Left hindlimb (tissue), 1 donor: ENCODE data around the gene AMPD3.
"Not testable (repeated sequence)": the region's sequence is repeated elsewhere in the genome, so short reads cannot be mapped to it uniquely, and the experiment has no call there.

Experiments used
- DNase-seq: peaks from one replicate; pipeline ENCODE4 v3.0.0-alpha.2; 2018

AMPD3 gene

GRCh38 chr11:10454878-10455631 lies at the start of gene AMPD3:
Gene AMPD3, plus strand, starts transcription at chr11:10455264. Its CDS starts 6,256 bp downstream, at chr11:10461520.
- peak; percentile 63 for DNase-seq

GRCh38 chr11:10405865-10406592 lies 49.0 kb upstream of the AMPD3 start:
- peak; percentile 76 for DNase-seq

DNA sequence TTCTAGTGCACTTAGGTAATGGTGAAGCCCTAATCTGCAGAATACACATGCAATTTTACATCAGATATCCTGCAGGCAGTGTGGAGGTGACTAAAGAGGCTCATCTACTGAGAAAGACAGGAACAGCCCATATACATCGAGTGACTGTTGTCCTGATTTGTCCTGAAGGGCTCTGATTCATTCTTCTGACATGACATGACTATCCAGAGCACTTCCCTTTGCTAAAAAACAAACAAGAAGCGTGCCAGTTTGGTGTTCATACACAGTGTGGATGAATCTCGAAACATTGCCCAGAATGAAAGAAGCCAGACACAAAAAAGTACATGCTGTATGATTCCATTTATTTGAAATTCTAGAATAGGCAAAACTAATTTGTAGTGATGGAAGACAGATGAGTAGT lies 48.0 kb upstream of the AMPD3 start:
- no peak for DNase-seq

- DNase-seq = no peak
Measured at GRCh38 chr11:10407749-10408685, 47.0 kb upstream of the AMPD3 start.

- DNase-seq = no peak
Measured at GRCh38 chr11:10409207-10409661, 45.8 kb upstream of the AMPD3 start.

GRCh38 chr11:10410106-10410843 lies 44.8 kb upstream of the AMPD3 start:
- no peak for DNase-seq

DNA sequence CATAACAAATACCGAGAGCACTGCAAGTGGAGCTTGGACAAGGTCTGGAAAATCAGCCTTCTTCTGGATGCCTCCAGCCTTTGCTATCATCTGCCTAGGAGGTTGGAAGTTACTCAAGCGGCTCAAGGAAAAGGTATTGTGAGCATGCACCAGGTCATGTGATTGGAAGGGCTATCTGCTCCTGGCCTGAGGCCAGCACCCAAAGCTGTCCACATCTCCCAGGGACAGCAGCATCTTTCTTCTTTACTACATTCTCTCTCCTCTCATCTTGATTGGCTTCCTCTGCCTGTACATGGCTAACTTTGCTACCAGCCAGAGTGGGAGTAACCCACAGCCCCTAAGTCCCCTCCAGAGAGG lies 44.2 kb upstream of the AMPD3 start:
- no peak for DNase-seq

DNA sequence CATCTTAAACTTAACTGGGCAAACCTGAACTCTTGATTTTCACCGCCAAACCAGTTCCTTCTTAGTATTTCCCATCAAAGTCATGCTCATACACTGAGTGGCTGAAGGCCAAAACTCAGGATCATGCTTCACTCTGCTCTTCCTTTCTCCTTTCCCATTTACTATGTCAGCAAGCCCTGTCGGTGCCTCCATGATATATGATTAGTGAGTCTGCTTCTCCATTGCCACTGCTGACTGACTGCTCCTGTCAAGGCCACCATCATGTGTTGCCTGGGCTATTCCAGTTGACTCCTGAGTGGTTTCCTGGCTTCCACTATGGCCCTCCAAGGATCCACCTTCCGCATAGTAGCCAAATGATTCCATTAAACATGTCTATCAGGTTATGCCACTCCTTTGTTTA lies 42.8 kb upstream of the AMPD3 start:
- no peak for DNase-seq

DNA sequence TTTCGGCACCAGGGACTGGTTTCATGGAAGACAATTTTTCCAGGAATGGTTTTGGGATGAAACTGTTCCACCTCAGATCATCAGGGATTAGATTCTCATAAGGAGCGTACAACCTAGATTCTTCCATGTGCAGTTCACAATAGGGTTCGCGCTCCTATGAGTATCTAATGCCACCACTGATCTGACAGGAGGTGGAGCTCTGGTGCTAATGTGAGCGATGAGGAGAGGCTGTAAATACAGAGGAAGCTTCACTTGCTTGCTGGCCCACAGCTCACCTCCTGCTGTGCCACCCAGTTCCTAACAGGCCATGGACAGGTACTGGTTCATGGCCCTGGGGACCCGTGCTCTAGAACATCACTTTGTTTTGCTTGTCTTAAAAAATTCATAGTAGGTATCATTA lies 41.8 kb upstream of the AMPD3 start:
- no peak for DNase-seq

- no peak for DNase-seq
Measured at GRCh38 chr11:10414181-10414580, 40.9 kb upstream of the AMPD3 start.

GRCh38 chr11:10414659-10415058 lies 40.4 kb upstream of the AMPD3 start:
- DNase-seq = peak; percentile 81

DNA sequence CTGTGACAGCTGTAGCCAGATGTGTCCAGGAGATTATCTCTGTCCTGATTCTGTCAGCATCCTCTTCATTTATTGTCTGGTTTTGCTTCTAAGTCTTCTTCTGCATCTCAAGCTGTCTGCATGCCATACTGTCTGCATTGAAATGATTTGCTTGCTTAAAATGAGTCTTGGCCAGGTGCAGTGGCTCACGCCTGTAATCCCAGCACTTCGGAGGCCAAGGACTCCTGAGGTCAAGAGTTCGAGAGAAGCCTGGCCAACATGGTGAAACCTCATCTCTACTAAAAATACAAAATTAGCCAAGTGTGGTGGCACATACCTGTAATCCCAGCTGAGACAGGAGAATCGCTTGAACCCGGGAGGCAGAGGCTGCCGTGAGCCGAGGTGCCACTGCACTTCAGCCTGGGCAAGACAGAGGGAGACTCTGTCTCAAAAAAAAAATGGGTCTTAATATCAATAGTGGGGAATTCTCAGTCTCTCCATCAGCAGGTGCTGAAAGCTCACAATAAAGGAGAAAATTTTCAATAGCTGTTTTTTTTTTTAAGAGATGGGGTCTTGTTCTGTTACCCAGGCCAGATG lies 39.2 kb upstream of the AMPD3 start:
- DNase-seq = no peak

- no peak for DNase-seq
Measured at GRCh38 chr11:10418259-10418949, 36.7 kb upstream of the AMPD3 start.

- DNase-seq = no peak
Measured at GRCh38 chr11:10418950-10419310, 36.1 kb upstream of the AMPD3 start.

GRCh38 chr11:10426475-10426874 lies 28.6 kb upstream of the AMPD3 start:
- DNase-seq = no peak

DNA sequence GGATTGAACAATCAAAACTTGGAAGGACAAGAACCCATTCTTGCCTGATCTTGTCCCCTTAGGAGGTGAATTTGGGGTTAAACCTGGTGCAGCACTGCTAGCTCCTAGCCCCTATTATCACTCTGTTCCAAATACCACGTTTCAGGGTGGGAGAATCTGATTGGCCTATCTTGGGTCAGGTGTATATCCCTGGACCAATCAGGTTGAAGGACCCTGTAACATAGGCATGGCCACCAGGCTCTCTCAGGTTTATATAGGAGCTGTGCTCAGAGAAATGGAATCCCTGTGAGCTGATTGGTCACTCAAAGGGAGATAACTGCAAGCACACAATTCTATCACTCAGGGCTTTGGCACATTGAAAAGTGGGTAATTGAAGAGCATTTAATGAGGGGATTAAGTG lies 26.6 kb upstream of the AMPD3 start:
- no peak for DNase-seq

DNA sequence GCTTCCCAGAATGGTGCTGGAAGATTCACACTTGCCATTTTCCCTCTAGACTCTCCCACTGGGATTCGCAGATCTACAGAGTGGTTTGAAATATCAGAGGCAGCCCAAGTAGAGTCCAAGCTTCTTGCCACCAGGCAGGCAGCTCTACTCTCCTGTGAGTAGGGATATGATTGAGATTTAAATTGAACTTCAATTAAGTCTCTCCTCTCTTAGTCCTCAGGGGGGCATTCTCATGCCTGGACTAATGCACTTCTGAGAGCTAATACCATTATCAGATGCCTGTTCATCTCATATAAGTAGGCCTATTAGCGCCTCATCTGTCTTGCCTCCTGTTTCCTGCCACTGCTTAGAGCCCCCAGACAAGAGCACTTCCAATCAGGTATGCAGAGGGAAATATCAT lies 25.5 kb upstream of the AMPD3 start:
- DNase-seq = no peak

GRCh38 chr11:10432493-10432892 lies 22.6 kb upstream of the AMPD3 start:
- DNase-seq = no peak

DNA sequence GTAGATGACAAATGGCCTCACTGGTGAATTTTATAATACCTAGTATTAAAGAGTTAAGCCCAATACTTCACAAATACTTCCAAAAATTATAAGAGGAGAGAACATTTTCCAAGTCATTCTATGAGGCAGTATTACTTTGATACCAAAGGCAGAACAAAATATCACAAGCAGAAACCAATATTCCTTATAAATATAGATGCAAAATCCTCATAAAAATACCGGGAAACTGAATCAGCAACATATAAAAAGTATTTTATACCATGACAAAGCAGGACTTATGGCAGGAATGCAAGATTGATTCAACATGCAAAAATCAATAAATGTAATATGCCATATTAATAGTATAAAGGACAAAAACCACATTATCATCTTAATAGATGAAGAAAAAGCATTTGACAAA lies 22.1 kb upstream of the AMPD3 start:
- DNase-seq = no peak

DNA sequence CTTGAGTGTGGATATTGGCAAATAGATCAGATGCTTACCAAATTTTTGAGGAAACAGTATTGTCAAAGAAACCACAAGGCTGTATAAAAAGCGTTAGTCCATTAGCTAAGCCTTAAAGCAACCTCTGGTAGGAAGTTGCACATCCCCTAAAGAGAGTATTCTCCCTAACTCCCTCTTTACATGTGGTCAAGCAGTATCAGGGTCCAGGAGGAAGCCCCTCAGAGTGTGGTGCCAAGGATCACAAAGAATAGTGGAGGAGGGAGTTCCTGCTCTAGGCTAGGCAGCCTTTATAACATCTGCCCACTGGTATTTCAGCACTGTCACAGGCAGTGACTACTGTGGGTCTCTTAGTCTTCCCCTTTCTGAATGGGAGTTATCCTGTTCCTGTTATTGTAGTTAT lies 18.8 kb upstream of the AMPD3 start:
- DNase-seq = no peak

DNA sequence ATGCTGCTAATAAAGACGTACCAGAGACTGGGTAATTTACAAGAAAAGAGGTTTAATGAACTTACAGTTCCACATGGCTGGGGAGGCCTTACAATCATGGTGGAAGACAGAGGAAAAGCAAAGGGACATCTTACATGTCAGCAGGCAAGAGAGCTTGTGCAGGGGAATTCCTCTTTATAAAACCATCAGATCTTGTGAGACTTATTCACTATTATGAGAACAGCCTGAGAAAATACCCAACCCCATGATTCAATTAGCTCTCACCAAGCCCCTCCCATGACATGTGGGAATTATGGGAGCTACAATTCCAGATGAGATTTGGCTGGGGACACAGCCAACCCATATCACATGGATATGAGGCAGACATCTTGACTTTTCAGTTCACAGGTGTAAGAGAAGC lies 18.4 kb upstream of the AMPD3 start:
- DNase-seq = not testable (repeated sequence)

GRCh38 chr11:10438458-10438857 lies 16.6 kb upstream of the AMPD3 start:
- no peak for DNase-seq
